ENCODE results near the gene METTL26. TPM values are rescaled to one million over a fixed set of nuclear protein-coding genes. Genes with fewer than 3 reads are reported as not detected.

Gene METTL26
- total and polyA plus RNA-seq, 9 of the 15 experiments (the other 6 are each of a cell fraction or from before 2014, with no cell fraction given): 7.3 to 262 (median 80.9) TPM

GRCh38 chr16:634996-635395 lies 1.1 kb downstream of the METTL26 start:
- no peaks in the 10 kb centered on the region for H3K27me3 ChIP-seq (ENCODE audit: control insufficient read depth in 2 of 2, insufficient read depth in 2 of 2, low read length in 2 of 2)
- peak overlapping the region; percentile 93; the same call in 1 of the 3 replicates for H3K27ac ChIP-seq (ENCODE audit: extremely low read depth, low read depth, low read length)
- in situ Hi-C loops (cut with MboI): no loop called here
- WGBS (ENCODE audit: insufficient coverage, low coverage, missing lambda C conversion rate): 90% methylated on average over 5 of the region's 7 CpGs
- H4K20me1 ChIP-seq (replicated peaks; ENCODE audit: control insufficient read depth, insufficient read depth, low read length): no peaks in the 10 kb centered on the region
- peaks cover 18% of the 10 kb centered on the region for H3K79me2 ChIP-seq (ENCODE audit: control insufficient read depth, insufficient read depth, low read length)
- H3K36me3 ChIP-seq (ENCODE audit: control insufficient read depth, insufficient read depth, low read length): peaks cover 25% of the 10 kb centered on the region; the same call in 1 of the 3 replicates
- ChIA-PET CTCF (ENCODE audit: low intra/inter-chr PET ratio) (interaction anchor here (1.8 kb wide), 1 partner anchor 33 kb away, joined by 7 read pairs; the partner anchor contains the start of gene RHOT2), POLR2A (interaction anchor here (0.6 to 2.2 kb wide), 3 partner anchors 13 to 1397 kb away, joined by 3 to 5 read pairs (median 4); no protein-coding TSS in a partner anchor)
- DNase-seq (ENCODE audit: extremely low read depth in 1 of 4, low spot score in 3 of 4): no peak
- intact Hi-C loops (cut with micrococcal nuclease): loop anchor here (5.0 kb wide), 1 partner anchor 42 kb away; the partner anchor contains the start of gene RHBDL1
- no peak for ATAC-seq
- no peaks in the 10 kb centered on the region for H3K9me3 ChIP-seq (replicated peaks; ENCODE audit: control insufficient read depth, insufficient read depth, low read depth, low read length)
- H3K4me1 ChIP-seq (replicated peaks in 1 of 2; ENCODE audit: control insufficient read depth in 2 of 2, insufficient read depth in 2 of 2, low read length in 2 of 2): peaks cover 25 to 84% of the 10 kb centered on the region in 2 experiments
- peak overlapping the region; percentile 87; the same call in 1 of the 2 replicates for H3K4me3 ChIP-seq
- no peak for FAIRE-seq
- TF ChIP-seq ZNF146 (CRISPR knock-in tag; IDR thresholded peaks at IDR 0.05; ENCODE audit: unreplicated experiment) (no peak), THRAP3 (IDR thresholded peaks at IDR 0.05; ENCODE audit: borderline replicate concordance) (no peak), CBFB (CRISPR knock-in tag; IDR thresholded peaks at IDR 0.05) (no peak), ZBTB9 (CRISPR knock-in tag; IDR thresholded peaks at IDR 0.05) (no peak), ZC3H11A (IDR thresholded peaks at IDR 0.05; ENCODE audit: low read depth, low read length) (no peak)
- TF ChIP-seq, protein P1, sequence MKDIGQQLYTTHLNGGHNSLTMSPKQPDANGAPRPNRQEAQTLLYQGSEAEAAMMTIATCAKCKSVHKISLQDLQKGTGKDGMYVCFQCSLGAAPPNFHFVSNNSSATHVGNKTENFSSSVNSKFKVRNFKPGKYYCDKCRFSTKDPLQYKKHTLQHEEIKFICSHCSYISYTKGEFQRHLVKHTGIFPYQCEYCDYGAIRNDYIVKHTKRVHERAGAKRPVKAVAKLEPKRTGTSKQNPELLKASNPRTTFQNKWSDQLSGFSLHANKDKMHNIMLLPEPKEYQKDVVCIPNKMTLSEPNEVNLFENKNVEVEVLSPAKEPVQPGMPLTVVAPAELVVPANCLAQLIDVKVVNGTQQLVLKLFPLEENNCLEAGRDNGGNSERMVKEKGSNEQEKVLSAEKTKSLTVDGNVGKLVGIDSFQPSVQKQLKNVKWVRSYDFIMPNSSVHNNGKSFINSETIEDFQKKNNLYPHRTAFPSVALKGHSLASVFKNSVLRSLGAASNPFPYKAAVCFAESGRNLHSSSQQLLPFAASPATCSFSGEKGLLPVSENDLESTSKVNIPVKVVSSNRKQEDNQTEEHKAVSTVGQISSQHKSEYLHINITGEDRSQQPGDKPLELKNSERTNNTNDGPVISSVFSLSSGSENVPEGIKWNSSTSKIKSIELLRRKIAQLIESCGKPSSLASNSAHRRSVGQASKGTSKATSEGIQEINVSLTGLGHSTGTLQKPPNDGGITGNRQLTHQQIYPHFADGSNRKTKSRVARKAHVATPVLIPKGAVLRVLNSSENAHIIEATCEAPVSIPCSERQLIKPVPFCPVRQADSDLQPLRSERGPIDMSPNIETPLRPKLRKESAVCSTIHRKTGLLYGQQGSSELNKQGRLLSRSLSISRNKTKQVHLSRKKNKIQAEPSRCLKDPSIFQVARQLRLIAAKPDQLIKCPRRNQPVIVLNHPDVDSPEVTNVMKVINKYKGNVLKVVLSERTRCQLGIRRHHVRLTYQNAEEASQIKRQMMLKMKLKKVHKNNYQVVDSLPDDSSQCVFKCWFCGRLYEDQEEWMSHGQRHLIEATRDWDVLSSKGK (CRISPR knock-in tag; IDR thresholded peaks at IDR 0.05): no peak
- H3K9ac ChIP-seq (ENCODE audit: insufficient read depth in 1 of 2, low read depth in 2 of 2, low read length in 2 of 2): peak overlapping the region; percentile 87 to 99; a peak in 3 of 4 replicates
- no peak overlapping the region for H2AFZ ChIP-seq (ENCODE audit: low read depth, low read length)
- BruUV-seq (replicated peaks): no TSS peak
- no peaks in the 10 kb centered on the region for H3K9me1 ChIP-seq (ENCODE audit: control insufficient read depth, insufficient read depth, low read length)
- peak overlapping the region; percentile 92 for H3K4me2 ChIP-seq (ENCODE audit: insufficient read depth, low read length)
